ENCODE results near the gene TBATA.

Gene TBATA, protein sequence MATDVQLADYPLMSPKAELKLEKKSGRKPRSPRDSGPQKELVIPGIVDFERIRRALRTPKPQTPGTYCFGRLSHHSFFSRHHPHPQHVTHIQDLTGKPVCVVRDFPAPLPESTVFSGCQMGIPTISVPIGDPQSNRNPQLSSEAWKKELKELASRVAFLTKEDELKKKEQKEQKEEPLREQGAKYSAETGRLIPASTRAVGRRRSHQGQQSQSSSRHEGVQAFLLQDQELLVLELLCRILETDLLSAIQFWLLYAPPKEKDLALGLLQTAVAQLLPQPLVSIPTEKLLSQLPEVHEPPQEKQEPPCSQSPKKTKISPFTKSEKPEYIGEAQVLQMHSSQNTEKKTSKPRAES

DNA sequence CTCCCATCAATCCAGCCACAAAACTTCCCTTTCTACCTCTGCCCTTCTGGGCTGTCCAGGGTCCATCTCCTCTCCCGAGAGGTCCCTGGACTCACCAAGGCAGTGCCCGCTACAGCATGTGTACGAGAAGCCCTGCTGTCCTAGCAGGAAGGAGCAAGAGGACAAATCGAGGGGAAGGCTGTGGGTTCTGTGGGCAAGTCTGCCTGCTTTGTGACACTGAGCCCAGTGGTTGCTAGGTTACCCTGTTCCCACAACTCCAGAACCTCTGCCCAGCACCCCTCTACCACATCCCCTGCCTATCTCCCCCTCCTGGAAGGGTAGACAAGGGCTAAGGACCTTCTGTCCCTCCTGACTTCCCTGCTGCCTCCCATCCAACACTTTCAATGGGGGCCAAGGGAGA, at the start of gene TBATA:
TSS of gene TBATA (minus strand) at position 188 of the 400 bp plus-strand sequence. CDS start 1,998 bp downstream, outside the sequence.
- DNase-seq, result no peak

DNA sequence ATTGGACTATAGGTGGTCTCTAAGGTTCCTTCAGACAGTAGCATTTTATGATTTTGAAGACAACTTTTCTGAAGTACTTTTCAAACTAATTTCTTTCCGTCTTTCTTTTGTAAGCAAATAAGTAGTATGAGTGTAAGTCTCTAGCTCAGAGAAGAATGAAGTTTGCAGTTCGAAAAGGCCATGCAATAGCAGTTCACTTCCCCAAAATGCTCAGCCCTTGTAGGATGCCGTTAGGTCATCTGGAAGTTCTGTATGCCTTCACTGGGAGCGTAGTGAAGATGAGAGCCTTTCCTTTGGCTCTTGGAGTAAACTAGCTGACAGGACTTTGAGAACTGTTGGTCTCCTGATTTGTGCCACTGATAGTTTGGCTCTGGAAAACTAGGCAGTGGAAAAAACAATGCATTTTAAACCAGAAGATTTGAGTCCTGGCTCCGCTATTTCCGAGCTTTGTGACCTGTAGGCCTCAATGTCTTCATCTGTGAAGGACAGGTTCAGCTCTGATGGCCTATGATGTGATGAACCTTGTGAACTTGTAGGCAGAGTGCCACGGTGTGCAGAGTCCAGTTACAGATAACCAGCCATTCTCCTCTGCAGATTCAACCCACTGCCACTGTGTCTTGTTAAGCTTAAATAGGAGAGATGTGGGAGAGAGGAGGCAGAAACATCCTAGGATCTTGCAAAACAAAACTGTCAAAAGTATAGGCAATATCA, 49.4 kb upstream of the TBATA start:
- no peak for DNase-seq

DNA sequence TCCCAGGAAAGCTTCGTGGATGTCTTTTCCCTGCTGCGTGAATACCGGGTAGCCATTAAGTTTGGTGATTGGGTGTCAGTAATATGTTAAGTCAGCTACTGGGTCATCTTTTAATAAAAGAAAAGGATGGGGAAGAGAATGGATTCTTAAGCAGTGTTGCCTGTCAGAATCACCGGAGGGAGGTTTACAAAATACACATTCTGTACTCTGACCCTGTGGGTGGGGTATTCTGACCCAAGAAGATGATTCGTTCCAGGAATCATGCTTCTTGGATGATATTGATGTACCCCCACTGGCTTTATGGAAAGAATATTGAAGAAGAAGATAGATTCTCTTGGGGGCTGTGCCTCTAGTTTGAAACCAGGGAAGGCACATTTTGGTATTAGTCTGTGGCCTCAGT, 48.8 kb upstream of the TBATA start:
- DNase-seq, result no peak

DNA sequence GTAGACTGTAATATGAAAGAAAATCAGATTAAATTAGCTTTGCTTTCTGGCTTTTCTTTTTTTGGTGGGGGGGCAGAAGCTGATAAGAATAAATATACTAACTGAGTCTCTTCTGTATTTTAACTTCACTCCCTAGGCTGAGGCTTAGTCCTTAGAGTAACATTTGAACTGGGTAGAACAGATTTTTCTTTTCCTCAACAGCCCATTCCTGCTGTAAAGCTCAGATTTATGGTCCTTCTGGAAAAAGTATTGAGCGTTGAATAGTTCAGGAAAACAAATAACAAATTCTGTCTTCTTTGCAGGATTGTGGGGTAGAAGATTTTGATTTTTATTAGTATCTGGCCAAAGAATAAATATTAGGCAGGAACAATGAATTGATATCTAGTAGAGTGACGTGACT, 48.4 kb upstream of the TBATA start:
- DNase-seq, result no peak

DNA sequence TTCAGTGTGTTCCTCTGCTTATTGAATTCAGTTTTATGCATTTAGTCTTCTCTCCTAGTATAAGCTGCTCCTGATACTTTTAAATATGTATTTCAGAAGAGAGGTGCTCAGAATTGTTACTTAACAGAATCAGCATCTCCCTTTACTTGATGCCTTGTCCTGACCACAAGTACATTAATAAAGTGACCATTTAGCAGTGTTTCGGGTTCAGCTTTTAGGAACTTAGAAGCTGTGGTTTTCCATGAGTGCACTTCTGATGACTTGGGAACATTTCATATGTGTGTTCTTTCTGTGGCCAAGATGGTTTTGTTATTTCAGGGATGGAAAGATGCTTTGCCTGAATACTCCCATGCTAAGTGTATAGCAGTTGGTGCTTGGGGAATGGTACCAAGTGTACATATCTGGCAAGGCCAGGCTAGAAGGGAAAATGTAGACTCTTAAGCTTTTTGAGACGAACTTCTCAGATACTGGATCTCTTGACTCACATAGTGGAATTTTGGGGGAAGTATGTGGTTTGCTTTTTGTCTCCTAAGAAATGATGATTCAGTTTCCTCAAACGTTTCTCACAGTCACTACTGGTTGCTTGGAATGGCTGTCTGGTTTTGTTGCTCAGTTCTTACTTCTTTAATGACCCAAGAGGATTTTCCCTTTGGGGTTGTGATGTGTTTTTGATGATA, 47.8 kb upstream of the TBATA start:
- DNase-seq, result no peak

DNA sequence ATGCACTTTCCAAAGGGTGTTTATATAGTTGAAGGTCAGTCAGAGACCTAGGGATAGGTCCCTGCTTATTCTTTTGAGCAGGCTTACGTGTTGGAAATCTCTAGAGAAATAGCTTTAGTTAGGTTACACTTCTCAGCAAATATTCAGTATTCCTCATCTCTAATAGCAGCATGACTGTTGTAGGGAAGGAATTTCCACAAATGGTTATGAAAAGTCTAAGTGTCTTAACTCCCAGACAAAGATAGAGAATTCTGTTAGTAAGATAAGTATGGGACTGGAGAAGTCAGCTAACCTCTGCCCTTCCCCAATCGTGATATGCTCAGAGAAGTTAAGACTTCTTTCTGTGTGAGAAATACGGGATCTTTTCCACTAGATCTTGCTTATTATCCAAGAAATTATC, 47.0 kb upstream of the TBATA start:
- DNase-seq, result no peak

DNA sequence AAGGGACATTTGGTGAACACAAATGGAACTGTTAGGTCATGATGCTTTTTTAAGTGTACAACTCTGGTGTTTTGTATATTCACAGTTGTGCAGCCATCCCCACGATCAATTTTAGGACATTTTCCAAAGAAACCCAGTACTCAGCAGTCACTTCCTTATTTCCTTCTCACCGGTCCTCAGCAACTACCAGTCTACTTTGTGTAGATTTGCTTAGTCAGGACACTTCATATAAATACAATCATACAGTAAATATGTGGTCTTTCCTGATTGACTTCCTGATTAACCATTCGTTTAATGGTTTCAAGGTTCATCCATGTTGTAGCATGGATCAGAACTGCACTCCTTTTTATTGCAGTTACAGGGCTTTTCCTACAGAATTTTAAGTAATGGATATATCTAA, 45.0 kb upstream of the TBATA start:
- DNase-seq, result no peak

DNA sequence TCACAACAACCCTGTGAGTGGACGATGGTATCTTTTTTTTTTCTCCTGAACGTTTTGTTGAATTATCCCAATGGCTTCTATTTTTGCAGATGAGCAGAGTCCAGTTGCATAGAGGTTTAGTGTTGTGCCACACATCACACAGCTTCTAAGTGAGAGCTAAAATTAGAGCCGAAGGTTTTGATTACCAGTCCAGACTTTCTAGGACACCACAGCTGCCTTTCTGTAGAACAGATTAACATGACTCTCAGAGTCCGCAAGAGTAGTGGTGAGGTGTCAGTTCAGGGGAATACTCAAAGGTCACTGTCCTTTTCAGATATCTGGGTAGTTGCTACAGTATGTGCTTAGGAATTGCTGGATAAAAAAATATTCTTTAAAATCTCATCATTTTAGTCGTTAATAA, 44.4 kb upstream of the TBATA start:
- no peak for DNase-seq

DNA sequence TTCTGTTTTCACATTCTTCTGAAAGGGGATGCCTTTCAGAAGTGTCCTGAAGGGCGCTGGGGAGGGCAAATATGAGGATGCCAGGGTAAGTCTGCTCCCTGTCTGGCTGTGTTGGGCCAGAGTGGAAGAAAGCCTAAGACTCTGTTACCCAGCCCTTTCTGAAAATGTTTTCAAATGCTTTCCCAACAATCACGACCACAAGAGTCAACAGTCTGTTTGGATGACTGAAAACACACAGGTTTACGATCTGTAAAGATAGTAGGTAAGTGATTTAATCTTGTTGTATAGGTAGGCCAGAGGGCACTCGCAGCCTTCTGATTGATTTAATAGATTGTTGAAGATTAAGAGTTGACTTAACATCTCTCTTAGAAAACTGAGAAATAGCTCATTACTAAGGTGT, 43.7 kb upstream of the TBATA start:
- no peak for DNase-seq

DNA sequence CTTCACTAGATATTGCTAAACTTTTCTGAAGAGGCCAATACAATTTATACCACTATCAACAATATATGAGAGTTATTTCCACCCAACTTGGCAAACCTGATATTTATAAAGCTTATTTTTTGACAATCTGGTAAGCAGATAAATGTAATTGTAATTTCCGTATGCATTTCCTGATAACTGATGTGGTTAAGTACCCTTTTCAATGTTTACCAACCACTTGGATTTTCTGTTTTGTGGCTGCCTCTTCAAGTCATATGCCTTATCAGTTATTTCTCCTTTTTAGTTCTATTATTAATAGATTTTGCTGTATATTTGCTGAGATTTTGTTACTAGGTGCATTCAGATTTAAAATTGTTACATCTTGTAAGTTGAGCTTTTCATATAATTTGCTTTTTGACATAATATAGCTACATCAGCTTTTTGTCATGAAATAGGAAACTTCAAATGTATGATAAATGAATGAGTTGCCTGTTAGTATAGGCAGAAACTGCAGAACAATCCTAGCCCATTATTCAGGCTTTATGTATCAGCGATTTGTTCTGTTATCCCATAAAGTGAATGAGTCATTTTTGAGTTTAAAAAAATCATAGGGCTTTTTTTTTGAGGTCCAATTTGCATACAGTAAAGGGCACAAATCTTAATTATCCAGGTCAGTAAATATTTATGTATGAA, 42.0 kb upstream of the TBATA start:
- no peak for DNase-seq

DNA sequence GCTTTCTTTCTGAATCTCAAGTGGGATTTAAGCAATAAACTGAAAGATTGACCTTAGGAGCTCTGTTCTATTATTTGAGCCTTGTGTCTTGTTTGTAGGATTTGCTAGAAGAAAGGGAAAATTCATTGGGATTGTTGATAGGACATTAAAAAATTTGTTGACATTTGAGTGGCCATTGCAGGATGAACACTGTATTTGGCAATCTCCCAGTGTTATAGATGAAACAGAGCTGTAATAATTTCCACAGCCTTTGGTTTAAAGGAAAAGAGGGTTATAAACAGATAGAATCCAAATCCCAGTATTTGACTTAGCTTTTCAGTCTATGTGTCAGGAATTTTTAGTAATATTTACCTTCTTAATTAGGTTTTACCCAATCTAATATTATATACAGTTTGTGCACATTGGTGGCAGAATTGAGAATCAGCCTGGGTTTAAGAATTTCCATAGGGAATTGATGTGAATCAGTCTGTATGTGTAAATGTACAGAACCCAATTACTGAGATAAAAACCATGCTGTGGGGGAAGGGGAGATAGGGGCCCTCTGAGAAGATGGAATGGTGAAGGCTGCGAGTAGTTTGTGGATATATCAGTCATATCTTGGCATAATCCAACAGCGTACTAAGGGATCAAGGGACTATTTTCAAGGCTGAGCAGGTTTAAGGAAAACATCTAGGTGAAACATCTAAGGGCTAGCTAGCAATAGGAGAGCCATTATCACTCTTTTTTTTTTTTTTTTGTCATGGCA, 37.1 kb upstream of the TBATA start:
- DNase-seq, result no peak

DNA sequence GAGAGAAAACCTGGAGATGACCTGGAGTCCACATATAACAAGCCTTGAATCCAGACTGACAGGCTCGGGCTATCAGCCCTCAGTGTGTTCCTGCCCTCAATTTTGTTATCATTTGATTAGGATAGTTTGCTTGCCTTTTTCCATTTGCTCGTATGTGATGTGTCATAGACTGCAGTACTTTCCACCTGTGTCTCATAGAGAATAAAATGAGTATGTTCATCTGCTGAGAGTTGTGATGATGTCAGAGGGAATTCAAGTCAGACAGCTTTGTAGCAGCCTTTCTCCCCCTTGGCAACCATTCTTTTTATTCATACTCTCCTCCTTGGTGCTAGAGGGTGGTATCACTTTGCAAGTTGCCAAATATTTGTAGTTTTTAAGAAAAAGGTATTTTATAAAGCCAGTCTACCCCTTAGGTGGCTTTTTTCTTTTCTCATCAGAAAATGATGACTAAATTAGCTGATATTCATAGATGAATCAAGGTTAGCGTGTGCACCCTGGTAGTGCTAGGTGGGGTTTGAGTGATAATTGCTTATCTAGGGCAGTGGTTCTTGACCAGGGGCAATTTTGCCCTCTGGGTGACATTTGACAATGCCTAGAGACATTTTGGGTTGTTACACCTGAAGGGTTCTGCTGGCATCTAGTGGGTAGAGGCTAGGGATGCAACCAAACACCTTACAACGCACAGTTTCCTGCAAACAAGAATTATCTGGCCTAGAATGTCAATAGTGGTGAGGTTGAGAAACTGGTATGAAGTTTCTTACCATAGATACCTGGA, 36.0 kb upstream of the TBATA start:
- no peak for DNase-seq

DNA sequence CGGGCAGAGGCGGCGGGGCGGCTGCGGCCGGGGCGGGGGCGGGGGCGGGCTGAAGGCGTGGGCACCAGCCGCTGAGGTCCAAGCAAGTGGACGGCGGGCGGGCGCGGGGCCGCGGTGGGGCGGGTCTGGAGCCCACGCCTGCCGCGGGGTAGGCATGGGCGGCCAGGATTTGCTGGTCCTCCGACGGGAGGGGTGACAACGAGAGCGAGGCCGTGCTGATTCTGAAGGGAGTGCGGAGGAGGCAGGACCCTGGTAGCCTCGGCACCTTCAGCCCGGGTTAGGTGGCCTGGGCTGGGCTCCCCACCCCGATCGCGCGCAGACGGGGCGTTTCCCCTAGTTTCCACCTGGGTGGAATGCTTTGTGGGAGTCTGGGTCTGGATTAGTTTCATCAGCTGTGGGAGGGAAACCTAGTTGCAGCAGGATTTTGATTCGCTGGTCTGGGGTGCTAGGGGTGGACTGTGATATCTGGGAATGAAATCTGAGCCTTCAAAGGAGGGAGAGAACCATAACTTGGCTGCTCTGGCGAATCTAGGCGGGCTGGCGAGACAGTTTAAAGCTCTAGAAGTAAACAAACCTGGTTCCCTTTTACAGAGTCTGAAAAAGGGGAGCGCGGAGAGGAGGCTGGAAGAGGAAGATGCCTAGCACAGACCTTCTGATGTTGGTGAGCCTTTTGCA, 31.2 kb upstream of the TBATA start:
- no peak for DNase-seq

DNA sequence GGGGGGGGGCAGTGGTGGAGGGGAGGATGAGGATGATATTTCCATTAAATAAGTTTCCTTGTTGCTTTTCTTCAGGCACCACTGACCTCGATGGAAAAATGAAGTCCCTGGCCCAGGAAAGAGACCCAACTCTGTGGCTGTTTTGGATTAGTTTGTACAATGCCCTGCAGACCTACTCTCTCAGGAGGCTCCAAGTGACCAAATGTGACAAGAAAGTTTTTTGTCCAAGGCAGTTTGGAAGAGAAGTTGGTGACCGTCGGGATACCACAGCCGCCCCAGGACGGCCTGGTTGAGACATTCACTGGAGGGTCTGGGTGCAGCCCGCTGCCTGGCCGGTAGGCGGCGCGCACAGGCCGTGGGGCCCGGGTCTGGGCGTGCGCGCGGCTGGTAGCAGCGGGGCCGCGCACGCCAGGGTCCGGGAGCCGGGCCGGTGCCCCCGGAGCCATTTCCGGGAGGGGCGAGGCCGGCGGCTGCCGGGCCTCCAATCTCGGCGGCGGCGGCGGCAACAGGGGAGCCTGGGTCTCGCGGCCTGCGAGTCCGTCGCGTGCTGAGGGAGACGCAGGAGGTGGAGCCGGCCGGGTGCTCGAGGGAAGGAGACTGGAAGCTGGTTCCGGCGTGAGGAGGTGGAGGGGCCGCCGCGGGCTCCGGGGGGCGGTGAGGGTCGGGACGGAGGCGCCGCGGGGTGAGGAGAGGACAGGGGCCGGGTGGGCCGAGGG, 30.5 kb upstream of the TBATA start, which contains the start of gene SGPL1:
TSS of gene SGPL1 (plus strand) at position 445 of the 716 bp plus-strand sequence. CDS start 906 bp downstream, outside the sequence.
- DNase-seq, result peak; percentile 79

DNA sequence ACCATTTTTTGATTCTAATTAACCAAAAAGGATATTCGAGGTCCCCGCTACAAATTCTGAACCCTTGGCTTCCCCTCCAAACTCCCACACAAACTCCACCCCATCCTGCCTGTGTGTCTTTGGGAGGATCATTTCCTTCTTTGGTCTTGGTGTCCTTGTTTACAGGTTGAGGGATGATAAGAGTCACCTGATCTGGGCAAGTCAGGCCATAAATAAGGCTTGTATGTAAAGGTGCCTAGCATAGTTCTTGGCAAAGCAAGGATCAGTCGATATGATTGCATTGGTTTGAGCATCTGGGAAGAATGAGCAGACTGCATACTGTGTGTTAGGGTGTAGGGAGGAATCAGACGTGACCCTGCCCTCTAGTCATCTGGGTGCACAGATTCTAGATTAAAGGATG, 28.9 kb upstream of the TBATA start:
- no peak for DNase-seq

DNA sequence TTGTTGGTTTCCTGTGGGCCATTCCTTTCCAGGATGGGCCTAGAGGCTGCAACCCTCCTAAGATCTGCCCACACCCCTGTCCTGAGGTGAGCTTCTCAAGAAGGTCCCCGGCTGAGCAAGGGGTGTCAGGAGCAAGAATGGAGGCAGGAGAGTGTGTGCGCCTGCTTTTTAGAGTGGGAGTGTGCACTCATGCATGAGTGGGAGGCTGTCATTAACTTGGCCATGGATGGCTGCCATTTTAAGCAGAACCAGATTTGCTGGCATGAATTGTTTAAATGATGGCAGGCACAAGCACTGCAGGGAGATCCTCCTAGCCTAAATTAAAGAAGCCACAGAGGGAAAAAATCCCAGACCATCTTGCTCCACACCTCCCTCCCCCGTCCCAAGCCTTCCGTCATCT, 27.6 kb upstream of the TBATA start:
- no peak for DNase-seq

DNA sequence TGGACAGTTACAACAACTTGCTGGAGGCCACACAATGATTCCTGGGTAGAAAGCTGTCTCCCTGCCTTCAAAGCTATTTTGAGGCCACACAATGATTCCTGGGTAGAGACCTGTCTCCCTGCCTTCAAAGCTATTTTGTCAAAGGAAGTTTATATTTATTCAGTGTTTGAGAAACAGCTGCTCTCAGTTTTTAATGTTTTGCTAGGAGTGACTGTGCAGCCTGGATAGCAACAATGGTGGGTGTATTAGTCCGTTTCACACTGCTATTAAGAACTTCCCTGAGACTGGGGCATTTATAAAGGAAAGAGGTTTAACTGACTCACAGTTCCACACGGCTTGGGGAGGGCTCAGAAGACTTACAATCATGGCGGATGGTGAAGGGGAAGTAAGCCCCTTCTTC, 26.7 kb upstream of the TBATA start:
- DNase-seq, result no peak

DNA sequence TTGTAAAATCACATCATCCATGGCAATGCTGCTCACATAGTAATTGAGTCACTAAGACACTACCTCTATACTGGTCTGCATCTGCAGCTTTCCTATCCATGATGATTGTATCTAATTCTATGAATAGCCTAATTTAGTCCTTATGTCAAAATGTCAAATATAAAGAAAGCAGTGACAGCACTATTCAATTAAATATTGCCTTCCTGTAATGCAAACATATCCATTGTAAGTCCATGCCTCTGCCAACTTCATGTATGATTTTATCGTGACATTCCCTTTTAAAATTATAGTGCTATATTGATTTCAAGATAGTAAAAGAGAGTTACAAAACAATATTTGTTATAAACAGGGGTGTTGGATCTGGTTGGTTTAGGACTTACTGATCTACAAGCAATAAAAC, 25.8 kb upstream of the TBATA start:
- no peak for DNase-seq

DNA sequence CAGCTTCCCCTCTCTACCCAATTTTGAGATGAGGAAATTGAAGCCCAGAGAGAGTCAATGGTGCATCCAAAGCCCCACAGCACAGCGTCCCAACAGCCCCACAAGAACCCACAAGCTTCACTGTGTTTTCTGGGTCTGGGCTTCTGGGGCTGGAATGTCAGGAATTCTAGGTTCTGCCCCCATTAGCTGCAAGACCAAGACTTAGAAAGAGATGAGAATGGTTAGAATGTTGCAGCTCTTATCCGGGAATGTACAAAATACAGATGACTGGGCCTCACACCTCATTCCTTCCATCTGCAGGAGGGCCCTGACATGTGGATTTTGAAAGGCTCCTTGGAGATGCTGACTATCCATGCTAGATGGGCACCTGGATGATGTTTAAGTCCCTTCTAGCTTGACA, 24.5 kb upstream of the TBATA start:
- no peak for DNase-seq

DNA sequence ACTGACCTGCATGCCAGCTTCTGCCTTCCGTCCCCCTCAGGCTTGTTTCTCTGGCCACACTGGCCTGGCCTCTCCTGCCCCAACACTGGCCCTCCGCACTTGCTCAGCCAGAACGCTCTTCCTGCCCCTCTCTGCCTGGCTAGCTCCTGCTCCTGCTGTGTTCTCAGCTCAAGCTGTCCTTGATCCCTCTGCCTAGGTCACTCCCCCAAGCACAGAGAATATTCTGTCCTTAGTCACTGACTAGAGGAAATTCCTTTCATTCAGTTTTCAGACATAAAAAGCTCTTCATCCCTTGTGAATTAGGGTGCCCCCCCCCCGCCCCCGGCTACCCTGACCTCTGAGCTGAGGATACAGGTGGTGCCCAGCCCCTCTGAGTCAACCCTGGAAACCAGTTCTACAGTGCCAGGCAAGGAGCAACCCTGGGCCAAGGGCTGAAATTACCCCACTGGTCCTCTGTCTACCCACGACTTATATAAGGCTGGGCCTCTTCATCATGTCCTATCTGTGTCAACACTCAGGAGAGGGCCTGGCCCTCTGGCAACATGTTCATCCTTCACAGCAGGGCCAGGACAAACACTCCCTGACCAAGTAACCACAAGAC, 23.9 kb upstream of the TBATA start:
- no peak for DNase-seq
